OCI-LY7 (cell line): Measurements from ENCODE around the gene AHNAK2.

Source experiments
- EZH2phosphoT487 ChIP-seq: fragments of 200-600 bp; sonication (generic); IDR thresholded peaks from 2 replicates; pipeline ENCODE4 v1.6.1; 2018; ENCODE audit warnings: low read depth, borderline replicate concordance, mild to moderate bottlenecking, mixed run types, antibody characterized with exemption, low read length, moderate library complexity, mixed read lengths
- TF ChIP-seq, protein P1 (sequence below): fragments of 200-600 bp; sonication (generic); conservative IDR thresholded peaks from 2 replicates; pipeline ENCODE4 v1.5.1; 2014; ENCODE audit warnings: mild to moderate bottlenecking, antibody characterized with exemption, low read length, moderate library complexity, mixed read lengths

DNA sequence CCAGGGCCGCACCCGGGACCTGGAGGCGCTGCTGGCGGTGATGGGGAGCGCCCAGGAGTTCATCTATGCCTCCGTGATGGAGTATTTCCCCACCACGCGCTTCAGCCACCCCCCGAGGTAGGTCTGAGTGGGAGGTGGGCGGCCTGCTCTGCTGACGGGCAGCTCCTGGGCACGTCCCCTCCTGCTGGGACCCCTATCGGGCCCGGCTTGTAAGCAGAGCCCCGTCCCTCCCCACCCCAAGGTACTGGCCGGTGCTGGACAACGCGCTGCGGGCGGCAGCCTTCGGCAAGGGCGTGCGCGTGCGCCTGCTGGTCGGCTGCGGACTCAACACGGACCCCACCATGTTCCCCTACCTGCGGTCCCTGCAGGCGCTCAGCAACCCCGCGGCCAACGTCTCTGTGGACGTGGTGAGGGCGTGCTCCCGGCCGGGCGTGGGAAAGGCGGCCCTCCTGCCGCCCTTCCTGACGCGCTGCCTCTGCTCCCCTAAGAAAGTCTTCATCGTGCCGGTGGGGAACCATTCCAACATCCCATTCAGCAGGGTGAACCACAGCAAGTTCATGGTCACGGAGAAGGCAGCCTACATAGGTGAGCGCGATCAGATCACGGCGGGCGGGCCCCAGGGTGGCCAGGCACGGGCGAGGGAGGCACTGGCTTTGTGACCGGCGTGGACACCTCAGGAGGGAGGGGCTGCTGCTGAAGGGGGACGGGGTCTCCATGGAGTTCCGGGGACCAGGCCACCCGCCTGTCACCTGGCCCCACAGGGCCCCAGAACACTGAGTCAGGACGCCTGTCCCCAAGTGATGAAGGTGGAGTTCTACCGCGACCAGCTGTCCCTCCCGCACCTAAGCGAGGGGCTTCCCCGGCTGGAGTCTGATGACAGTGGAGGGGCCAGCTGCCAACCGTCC, 46.2 kb downstream of the AHNAK2 start:
- TF ChIP-seq, protein P1, sequence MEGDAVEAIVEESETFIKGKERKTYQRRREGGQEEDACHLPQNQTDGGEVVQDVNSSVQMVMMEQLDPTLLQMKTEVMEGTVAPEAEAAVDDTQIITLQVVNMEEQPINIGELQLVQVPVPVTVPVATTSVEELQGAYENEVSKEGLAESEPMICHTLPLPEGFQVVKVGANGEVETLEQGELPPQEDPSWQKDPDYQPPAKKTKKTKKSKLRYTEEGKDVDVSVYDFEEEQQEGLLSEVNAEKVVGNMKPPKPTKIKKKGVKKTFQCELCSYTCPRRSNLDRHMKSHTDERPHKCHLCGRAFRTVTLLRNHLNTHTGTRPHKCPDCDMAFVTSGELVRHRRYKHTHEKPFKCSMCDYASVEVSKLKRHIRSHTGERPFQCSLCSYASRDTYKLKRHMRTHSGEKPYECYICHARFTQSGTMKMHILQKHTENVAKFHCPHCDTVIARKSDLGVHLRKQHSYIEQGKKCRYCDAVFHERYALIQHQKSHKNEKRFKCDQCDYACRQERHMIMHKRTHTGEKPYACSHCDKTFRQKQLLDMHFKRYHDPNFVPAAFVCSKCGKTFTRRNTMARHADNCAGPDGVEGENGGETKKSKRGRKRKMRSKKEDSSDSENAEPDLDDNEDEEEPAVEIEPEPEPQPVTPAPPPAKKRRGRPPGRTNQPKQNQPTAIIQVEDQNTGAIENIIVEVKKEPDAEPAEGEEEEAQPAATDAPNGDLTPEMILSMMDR, result no peak
- TF ChIP-seq EZH2phosphoT487, result no peak
